ENCODE data around the gene PCBP3.

DNA sequence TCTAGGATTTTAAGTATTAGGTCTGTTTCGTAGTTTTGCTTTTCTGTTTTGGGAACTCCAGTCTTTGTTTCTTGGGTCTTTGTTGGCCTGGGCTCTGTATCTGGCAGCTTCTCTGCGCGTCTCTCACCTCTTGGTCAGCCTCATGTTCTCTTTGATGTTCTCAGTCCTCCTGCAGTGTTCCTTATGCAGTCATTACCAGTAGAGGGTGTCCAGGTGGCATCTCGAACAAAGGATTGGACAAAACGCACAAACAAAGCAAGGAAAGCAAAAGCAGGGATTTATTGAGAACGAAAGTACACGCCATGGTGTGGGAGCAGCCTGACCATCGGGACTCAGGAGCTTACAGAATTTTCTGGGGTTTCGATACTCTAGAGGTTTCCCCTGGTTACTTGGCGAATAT is 204.3 kb downstream of the PCBP3 start:
- no peak for TF ChIP-seq POLR2A (IDR thresholded peaks at IDR 0.05; ENCODE audit: low read depth, low read length)
- no peak for TF ChIP-seq POLR2AphosphoS5 (IDR thresholded peaks at IDR 0.05; ENCODE audit: low read depth, low read length)
- TF ChIP-seq TAF1 (IDR thresholded peaks at IDR 0.05; ENCODE audit: borderline replicate concordance, low read depth, low read length) = no peak
